ENCODE data around the gene GJA3.

- TF ChIP-seq NFXL1 (CRISPR knock-in tag; IDR thresholded peaks at IDR 0.05) (no peak), ARID2 (IDR thresholded peaks at IDR 0.05) (no peak), EP300 (IDR thresholded peaks at IDR 0.05; ENCODE audit: low read length) (no peak), CBFB (CRISPR knock-in tag; IDR thresholded peaks at IDR 0.05) (no peak), ZNF764 (CRISPR knock-in tag; IDR thresholded peaks at IDR 0.05; ENCODE audit: low read depth) (no peak), FOXK2 (conservative IDR thresholded peaks at IDR 0.05 in 1 of 2, IDR thresholded peaks at IDR 0.05 in 1 of 2; ENCODE audit: low read depth in 2 of 2) (no peak), FOXP1 (CRISPR knock-in tag; IDR thresholded peaks at IDR 0.05) (no peak)
Measured at GRCh38 chr13:20175406-20175794, 14.5 kb upstream of the GJA3 start.
